NOMO-1 (cell line): ENCODE data around the gene ALDH1A3.

ENCODE experiments used
- DNase-seq, 2 experiments: peaks; one replicate each; lab custom pipeline; 2025; ENCODE audit not compliant: unreplicated experiment in 2 of 2; lab: John Stamatoyannopoulos, UW

Gene ALDH1A3

DNA sequence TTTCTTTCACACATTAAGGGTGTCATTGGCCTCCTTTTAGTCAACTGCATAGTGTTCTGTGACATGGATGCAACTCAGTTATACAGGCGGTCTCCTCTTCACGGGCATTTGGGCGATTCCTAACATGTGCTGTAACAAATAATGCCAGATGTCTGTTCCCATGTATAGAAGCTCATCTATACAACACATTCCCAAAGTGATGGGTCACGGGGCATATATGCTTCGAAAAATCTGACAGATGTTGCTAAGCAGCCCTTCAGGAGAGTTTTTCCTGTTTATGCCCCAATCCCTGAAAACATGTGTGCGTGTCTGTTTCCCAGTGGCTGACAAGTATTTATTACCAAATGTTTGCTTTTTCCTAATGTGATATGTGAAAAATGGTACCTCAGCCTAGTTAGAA lies 65.4 kb downstream of the ALDH1A3 start:
- DNase-seq = no peak

DNA sequence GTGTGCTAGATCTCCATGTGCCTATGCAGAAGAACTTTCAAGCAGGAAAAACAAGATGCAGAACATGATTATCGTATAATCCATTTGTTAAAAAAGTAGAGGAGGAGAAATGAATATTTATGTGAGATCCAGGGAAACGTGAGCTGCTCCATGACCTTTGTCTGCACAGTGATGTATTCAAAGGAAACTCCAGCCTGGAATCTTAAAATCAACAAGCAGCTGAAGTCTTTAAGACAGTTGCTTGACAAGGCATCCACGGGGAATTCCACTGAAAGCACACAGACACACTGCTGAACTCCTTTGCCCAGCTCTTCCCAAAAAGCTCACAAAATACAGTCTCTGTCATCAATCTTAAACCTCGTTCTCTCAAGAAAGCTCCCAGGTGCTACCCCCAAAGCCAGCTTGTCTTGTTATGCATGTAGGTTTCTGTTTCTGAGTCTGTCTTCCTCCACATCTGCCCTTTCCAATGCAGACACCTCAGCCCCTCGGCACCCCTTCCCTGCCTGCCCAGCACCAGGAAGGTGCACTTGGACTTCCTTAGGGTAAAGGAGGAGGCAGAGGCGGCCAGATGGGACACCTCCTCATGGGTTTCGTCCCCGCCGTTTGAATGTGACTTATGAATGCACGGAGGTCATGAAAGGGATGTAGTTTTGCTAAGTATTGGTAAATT lies 68.3 kb downstream of the ALDH1A3 start:
- no peak for DNase-seq

DNA sequence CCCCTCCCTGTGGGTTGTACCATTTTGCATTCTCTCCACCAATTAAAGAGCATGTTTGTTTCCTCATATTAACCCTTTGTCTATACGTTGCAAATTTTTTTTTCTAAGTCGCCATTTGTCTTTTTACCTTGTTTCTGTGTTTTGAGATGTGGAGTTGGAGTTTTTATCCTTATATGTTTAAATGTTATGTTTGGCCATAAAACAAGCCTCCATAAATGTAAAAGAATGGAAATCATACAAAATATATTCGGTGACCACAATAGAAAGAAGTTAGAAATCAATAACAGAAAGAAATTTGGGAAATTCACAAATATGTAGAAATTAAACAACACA lies 68.8 kb downstream of the ALDH1A3 start:
- no peak for DNase-seq

DNA sequence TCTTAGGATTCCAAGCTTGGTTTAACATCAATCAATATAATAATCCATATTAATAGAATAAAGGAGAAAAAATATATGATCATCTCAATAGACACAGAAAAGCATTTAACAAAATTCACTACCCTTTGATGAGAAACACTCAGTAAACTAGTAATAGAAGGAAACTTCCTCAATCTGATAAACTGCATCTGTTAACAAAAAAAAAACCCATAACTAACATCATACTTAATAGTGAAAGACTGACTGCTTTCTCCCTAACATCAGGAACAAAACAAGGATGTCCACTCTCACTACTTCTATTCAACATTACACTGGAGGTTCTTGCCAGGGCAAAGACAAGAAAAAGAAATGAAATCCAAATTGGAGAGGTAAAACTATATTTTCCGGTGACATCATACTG lies 70.1 kb downstream of the ALDH1A3 start:
- DNase-seq = peak in 1 of 2 experiments; percentile 15

DNA sequence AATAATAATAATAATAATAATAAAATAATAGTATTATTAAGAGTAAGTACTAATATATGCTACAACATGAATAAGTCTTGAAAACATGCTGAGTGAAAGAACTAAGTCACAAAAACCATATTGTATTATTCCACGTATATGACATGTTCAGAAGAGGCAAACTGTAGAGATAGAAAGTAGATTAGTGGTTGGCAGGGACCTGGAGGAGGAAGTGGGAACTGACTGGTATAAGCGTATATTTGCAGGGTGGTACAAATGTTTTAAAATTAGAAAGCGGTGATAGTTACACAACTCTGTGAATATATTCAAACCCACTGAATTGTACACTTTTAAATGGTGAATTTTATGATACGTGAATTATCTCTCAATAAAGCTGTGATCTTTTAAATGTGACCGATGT lies 72.3 kb downstream of the ALDH1A3 start:
- peak; percentile 53 to 84 for DNase-seq

DNA sequence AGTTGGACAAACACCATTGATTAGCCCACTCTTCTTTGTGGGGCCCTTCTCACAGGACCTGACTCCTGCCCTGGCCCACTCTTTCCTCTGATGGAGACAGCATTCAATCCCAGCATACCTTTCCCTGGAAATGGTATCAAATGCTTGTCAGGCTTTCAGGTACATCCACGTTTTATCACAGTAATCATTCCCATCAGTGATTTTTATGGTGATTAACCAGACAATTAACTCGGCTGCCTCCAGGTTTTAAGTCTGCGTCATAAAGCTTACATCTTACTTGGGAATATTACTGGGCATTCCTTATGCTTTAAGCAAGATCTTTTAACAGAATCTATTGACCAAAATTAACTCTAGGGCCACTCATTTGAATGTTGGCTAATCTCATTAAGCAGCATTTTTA lies 72.9 kb downstream of the ALDH1A3 start:
- DNase-seq = no peak

DNA sequence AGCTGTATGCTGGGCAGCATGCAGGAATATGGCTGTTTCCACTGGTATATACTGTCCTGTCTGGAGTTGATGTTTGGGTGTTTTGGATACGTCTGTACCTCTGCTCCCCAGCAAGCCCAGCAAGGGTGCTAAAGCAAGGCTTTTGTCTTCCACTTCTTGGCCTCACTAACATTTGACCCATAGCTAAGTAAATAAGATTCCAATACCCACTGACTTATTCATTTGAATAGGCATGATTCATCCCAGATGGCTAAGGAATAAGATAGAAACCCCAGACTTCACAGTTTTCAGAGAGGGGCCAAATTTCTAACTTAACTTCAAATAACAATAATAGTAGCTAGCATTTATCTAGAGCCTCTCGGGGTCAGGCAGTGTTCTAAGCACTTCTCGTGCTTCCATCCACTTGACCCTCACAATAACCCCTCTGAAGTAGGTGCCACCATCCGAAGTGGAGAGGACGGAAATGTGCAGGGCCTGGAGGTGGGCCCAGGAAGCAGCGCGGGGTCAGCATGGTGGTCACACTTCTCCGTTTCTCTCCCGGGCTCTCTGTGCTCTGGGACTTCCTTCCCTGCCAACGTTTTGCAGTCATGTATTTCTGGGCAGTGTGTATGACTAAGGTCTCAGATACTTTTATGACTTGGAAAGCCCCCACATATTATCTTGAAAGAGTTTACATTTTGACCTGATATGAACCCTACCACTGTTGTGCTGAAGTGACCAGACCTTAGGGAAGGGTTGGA lies 78.9 kb downstream of the ALDH1A3 start:
- DNase-seq = no peak

DNA sequence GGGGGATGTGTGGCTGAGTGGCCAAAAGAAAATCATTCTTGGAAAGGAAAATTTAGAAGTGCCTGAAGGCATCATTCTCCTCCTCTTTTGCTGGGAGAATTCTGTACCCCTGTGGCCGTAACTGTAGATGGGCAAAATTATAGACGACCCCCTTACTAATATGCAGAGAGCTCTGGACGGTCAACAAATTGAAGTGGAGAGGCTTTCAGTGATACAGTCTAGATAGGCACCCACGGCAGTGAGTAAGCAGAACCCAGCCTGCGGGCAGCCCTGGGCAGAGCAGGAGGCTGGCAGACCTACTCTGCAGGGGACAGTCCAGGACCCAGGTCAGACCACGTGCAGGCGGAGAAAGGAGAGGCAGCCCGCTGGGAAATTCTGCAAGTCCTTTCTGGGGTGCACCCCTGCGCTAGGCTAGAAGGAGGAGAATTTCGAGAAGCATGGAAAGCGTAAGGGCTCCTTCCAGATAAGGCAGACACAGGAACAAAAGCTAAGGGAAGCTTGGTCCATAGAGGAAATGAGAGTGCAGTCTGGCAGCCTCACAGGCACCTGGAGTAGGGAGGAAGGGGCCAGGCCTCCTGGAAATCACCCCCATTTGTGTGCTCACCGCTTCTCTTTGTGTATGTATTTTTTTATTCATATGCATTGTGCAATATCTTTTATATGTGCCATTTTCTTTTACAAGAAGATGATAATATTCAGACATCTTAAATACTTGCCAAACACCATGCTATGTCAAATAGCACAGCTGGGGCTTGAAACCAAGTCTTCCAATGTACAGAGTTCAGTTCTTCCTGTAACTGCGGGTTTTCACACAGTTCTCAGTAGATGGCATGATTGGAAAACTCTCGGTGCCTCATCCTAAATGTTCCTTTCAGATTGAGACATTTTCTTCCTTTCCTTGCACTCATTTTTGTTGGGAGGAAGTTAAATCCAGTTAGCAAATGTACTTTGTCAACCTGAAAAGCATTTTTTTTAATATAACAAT lies 79.7 kb downstream of the ALDH1A3 start:
- DNase-seq = no peak
